Nephron (organoid): ENCODE measurements around the gene TPCN2.
A peak's percentile ranks its signal among the peaks of the same experiment; 100 is the strongest.

ENCODE experiments used
- H3K27ac Mint-ChIP-seq, 3 experiments: 2 replicates each; pipeline ENCODE4 v1.8.0; 2020; ENCODE audit warnings: mixed read lengths in 3 of 3, mild to moderate bottlenecking in 2 of 3, moderate library complexity in 1 of 3
- H3K27me3 Mint-ChIP-seq: 2 replicates; pipeline ENCODE4 v1.8.0; 2021; ENCODE audit warnings: low read depth, mild to moderate bottlenecking, moderate library complexity, mixed read lengths
- H3K36me3 Mint-ChIP-seq: 2 replicates; pipeline ENCODE4 v1.8.0; 2020; ENCODE audit warnings: low read depth, mixed read lengths
- H3K4me1 Mint-ChIP-seq: 2 replicates; pipeline ENCODE4 v1.8.0; 2020; ENCODE audit warnings: mixed read lengths
- H3K4me3 Mint-ChIP-seq, 3 experiments: 2 replicates each; pipeline ENCODE4 v1.8.0; 2020; ENCODE audit warnings: mild to moderate bottlenecking in 3 of 3, mixed read lengths in 3 of 3, moderate library complexity in 2 of 3
- H3K9me3 Mint-ChIP-seq: 2 replicates; pipeline ENCODE4 v1.8.0; 2020; ENCODE audit warnings: mixed read lengths
- TF ChIP-seq, protein P1 (sequence below), 3 experiments: fragments of 200-600 bp; sonication (generic); IDR thresholded peaks; one replicate each; pipeline ENCODE4 v1.5.0; 2021; ENCODE audit warnings: antibody characterized with exemption in 3 of 3; ENCODE audit not compliant: unreplicated experiment in 3 of 3

TPCN2 gene

DNA sequence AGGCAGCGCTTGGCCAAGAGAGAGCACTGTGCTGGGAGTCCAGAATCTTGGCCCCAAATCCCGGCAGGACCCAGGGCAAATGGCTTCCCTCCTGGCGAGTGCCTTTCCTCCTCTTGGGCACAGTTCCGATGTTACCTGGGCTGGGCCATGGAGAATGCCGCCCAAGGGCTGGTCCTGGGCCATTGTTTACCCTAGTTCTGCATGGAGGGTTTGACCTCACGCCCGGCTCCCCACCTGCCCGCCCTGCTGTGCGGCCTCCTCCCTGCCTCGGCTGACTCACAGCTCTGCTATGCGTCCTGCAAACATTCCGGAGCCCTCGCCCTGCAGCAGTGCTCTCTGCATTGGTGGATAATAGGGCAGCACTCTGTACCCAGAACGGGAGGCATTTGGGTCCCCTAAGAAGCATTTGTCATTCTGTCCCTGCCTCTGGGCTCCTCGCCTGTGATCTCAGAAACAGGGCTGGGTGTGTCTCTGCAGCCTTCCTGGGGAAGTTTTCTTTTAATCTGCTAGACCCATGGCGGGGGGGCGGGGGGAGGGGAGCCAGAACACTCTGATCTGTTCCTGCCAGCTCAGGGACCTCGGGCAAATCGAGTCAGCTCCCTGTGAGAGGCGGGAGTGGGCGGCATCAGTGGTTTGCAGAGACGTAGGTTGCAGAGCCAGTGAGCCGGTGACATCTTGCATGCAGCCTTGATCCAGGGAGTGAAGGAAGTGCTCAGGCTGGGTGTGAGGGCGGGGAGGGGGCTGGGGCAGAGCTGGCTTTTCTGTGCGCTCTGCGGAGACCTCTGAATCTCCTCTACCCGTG, 74.1 kb downstream of the TPCN2 start:
- no peak overlapping the region for H3K4me3 Mint-ChIP-seq
- TF ChIP-seq, protein P1, sequence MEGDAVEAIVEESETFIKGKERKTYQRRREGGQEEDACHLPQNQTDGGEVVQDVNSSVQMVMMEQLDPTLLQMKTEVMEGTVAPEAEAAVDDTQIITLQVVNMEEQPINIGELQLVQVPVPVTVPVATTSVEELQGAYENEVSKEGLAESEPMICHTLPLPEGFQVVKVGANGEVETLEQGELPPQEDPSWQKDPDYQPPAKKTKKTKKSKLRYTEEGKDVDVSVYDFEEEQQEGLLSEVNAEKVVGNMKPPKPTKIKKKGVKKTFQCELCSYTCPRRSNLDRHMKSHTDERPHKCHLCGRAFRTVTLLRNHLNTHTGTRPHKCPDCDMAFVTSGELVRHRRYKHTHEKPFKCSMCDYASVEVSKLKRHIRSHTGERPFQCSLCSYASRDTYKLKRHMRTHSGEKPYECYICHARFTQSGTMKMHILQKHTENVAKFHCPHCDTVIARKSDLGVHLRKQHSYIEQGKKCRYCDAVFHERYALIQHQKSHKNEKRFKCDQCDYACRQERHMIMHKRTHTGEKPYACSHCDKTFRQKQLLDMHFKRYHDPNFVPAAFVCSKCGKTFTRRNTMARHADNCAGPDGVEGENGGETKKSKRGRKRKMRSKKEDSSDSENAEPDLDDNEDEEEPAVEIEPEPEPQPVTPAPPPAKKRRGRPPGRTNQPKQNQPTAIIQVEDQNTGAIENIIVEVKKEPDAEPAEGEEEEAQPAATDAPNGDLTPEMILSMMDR (IDR thresholded peaks at IDR 0.05; ENCODE audit: unreplicated experiment in 3 of 3) = no peak
- H3K27ac Mint-ChIP-seq = peak overlapping the region; percentile 46 to 77 (median 61)
- H3K9me3 Mint-ChIP-seq = peaks cover under 1% of the 10 kb centered on the region
- no peaks in the 10 kb centered on the region for H3K27me3 Mint-ChIP-seq
- H3K36me3 Mint-ChIP-seq = no peaks in the 10 kb centered on the region
- H3K4me1 Mint-ChIP-seq = peaks cover 5% of the 10 kb centered on the region

DNA sequence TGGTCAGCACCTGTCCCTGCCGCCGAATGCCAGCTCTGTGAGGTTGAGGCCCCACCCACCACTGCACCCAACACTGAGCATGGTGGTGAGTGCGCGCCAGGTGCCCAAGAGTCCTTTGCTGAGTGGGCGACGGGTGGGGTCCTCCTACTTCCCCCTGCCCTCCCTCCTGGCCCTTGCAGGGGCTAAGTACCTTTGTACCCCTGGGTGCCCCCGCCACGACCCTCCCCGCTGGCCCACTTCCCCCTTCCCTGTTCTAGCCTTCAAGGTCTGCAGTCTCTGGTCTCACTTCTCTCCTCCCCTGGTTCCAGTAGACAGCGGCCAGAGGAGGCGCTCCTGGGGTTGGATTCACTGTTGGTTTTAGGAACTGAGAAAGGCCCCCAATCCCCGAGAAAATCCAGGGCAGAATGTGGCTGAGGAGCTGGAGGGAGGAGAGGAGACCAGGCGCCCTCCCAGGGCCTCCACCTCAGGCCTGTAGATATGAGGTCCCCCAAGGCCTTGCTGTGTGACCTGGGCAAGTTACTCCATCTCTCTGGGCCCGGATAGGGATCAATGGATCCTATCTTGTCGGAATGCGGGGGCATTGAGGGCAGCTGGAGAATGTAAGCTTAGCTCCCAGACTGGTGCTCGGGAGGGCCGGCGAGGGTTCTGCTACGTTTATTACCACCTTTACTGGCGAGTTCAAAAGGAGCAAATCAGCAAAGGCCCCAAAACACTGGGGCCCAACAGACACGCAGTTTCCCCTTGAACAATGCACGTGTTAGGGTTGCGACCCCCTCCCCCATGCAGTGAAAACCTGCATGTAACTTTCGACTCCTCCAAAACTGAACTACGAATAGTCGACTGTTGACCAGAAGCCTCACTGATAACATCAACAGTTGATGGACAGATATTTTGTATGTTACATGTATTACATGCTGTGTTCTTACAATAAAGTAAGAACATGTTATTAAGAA, 75.1 kb downstream of the TPCN2 start:
- H3K36me3 Mint-ChIP-seq = no peaks in the 10 kb centered on the region
- no peaks in the 10 kb centered on the region for H3K27me3 Mint-ChIP-seq
- H3K9me3 Mint-ChIP-seq = peaks cover 7% of the 10 kb centered on the region
- H3K27ac Mint-ChIP-seq = no peak overlapping the region
- TF ChIP-seq, protein P1 (IDR thresholded peaks at IDR 0.05; ENCODE audit: unreplicated experiment in 3 of 3) = no peak
- no peak overlapping the region for H3K4me3 Mint-ChIP-seq
- peaks cover 5% of the 10 kb centered on the region for H3K4me1 Mint-ChIP-seq

DNA sequence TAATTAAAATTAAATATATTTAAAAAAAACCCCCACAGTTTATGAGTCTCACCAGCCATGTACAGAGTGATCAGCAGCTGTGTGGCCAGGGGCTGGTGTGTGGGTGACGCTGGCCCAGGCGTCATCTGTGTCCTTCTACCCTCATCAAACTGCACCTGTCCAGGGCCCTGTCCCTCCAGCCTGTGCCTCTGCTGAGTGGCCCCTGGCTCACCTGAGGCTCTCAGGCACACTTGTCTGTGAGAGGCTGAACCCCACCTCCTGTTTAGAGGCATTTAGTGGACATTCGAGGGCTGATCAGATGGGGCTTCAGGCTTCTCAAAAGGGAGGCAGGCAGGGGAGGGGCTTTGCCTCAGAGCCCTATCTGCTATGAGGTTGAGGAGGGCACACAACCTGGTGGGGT, 77.1 kb downstream of the TPCN2 start:
- TF ChIP-seq, protein P1 (IDR thresholded peaks at IDR 0.05; ENCODE audit: unreplicated experiment in 3 of 3) = no peak
- no peaks in the 10 kb centered on the region for H3K36me3 Mint-ChIP-seq
- no peak overlapping the region for H3K4me3 Mint-ChIP-seq
- H3K9me3 Mint-ChIP-seq = peaks cover 7% of the 10 kb centered on the region
- H3K27ac Mint-ChIP-seq = no peak overlapping the region
- H3K27me3 Mint-ChIP-seq = no peaks in the 10 kb centered on the region
- H3K4me1 Mint-ChIP-seq = peaks cover 5% of the 10 kb centered on the region

DNA sequence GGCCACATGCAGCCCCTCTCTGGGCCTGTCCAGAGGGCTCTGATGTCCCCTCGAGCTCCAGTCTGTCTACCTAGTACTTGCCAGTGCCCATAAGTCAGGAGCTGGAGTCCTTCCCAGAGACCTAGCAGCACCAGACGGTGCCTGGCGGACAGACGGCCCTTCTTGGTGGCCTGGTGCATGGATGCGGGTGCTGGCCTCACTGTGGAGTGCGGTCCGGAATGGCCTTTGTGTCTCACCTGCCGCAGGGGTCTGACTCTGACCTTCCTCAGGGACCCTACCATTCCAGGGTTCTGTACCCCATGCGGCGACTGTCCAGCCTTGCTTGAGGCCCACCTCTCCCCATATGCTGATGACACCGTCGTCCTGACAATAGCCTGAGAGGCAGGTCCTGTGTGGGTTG, 77.6 kb downstream of the TPCN2 start:
- peaks cover 5% of the 10 kb centered on the region for H3K4me1 Mint-ChIP-seq
- no peak overlapping the region for H3K4me3 Mint-ChIP-seq
- TF ChIP-seq, protein P1 (IDR thresholded peaks at IDR 0.05; ENCODE audit: unreplicated experiment in 3 of 3) = no peak
- no peak overlapping the region for H3K27ac Mint-ChIP-seq
- H3K27me3 Mint-ChIP-seq = no peaks in the 10 kb centered on the region
- peaks cover 7% of the 10 kb centered on the region for H3K9me3 Mint-ChIP-seq
- H3K36me3 Mint-ChIP-seq = no peaks in the 10 kb centered on the region

DNA sequence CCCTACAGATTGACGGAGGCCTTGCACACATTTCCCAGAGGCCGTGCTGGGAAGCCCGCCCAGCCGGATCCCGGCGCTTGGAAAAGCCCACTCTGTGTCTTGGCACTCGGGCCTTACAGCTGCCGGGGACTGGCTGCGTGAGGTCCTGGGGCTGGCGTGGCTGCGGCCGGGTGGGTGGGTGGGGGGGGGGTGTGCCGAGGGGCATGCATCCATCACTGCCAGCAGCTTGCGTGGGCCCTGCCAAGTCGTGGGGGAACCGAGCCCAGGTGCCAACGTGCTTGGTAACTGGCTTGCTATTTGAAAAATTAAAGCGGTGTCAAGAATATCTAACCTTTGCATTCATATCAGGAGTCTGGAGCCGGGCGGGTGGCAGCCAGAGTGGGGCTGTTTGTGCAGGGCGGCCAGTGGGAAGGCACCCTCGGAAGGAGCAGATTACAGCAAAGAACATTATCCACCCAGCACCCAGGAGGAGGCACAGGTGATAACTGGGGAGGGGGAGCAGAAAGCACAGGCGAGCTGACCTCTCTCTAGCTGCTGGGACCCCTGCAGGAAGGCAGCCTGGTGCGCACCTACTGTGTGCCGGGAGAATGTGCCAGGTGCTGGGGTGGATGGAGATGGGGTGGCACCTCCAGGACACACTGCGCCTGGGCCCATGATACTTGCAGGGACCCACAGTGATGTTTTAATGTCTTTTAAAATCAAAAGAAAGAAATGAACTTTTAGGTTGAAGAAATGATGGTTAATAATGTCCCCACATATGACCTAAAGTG, 78.5 kb downstream of the TPCN2 start:
- Mint-ChIP-seq H3K9me3 (peaks cover 7% of the 10 kb centered on the region), H3K27ac (no peak overlapping the region), H3K27me3 (no peaks in the 10 kb centered on the region), H3K4me1 (peaks cover 5% of the 10 kb centered on the region), H3K4me3 (no peak overlapping the region), H3K36me3 (no peaks in the 10 kb centered on the region)
- TF ChIP-seq, protein P1 (IDR thresholded peaks at IDR 0.05; ENCODE audit: unreplicated experiment in 3 of 3) = no peak
